ENCODE results near the gene ARTN.

DNA sequence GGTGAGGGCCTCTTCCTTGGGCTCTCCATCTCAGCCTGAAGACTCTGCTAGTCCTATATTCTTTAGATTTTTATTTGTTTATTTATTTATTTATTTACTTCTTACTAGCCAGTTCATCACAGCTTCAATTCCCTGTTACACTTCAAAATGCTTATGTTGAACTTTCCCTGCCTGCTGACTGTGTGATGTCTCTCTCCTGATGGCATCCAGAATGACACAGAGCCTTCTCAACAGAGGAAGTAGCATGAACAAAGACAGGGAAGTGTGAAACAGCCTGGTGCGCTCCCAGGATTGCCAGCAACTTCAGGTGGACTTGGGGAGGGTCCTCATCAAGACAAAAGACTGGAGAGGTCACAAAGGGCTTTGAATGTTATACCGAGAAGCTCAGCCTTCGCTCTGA lies 8.8 kb downstream of the ARTN start:
- TF ChIP-seq NR3C1 (CRISPR knock-in tag; IDR thresholded peaks at IDR 0.05) (no peak), ZFPM2 (CRISPR knock-in tag; IDR thresholded peaks at IDR 0.05) (no peak), JUND (IDR thresholded peaks at IDR 0.05; ENCODE audit: borderline replicate concordance, low read depth, low read length) (no peak), JUND (tag; IDR thresholded peaks at IDR 0.05; ENCODE audit: borderline replicate concordance, low read depth, low read length) (no peak), HNRNPL (IDR thresholded peaks at IDR 0.05; ENCODE audit: low read depth, low read length) (no peak)
- TF ChIP-seq, protein P1, sequence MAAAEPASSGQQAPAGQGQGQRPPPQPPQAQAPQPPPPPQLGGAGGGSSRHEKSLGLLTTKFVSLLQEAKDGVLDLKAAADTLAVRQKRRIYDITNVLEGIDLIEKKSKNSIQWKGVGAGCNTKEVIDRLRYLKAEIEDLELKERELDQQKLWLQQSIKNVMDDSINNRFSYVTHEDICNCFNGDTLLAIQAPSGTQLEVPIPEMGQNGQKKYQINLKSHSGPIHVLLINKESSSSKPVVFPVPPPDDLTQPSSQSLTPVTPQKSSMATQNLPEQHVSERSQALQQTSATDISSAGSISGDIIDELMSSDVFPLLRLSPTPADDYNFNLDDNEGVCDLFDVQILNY (CRISPR knock-in tag; IDR thresholded peaks at IDR 0.05): no peak

All from K562 (cell line).